Activated CD8-positive, alpha-beta memory T cell treated with anti-CD3 and anti-CD28 coated beads for 48 hours (primary cell): ENCODE results near the gene SEC11C.

Experiments
- DNase-seq, 3 experiments: peaks; one replicate each; pipeline ENCODE4 v3.0.0-alpha.2; 2020; ENCODE audit warnings: low read depth in 2 of 3, low spot score in 2 of 3

Gene SEC11C

GRCh38 chr18:59144483-59144882, 4.8 kb downstream of the SEC11C start:
- DNase-seq = no peak

GRCh38 chr18:59145055-59145454, 5.4 kb downstream of the SEC11C start:
- DNase-seq = no peak

- DNase-seq = no peak
Observed at GRCh38 chr18:59148192-59148591, 8.5 kb downstream of the SEC11C start.

GRCh38 chr18:59149007-59149406, 9.3 kb downstream of the SEC11C start:
- DNase-seq = no peak

GRCh38 chr18:59149416-59149815, 9.7 kb downstream of the SEC11C start:
- DNase-seq = no peak

- DNase-seq = no peak
Observed at GRCh38 chr18:59150236-59150635, 10.6 kb downstream of the SEC11C start.

- no peak for DNase-seq
Observed at GRCh38 chr18:59155153-59155552, 15.5 kb downstream of the SEC11C start.

DNA sequence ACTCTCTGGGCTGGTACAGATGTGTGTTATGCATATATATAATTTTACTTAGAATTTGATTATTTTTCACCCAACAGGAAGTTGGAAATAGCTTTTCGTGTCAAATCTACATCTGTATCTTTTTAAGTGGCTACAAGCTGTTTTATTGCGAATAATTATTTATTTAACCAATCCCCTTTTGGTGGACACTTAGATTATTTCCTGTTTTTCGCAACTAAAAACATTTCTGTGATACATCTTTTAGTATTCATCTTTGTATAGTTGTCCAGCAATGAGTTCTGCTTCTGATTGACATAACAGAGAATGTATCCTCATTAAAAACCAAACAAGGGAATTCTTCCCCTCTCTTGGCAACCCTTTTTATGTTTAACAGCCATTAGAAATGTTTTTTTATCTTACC, 16.6 kb downstream of the SEC11C start:
- no peak for DNase-seq

GRCh38 chr18:59159265-59159664, 19.6 kb downstream of the SEC11C start:
- no peak for DNase-seq

- no peak for DNase-seq
Observed at GRCh38 chr18:59159986-59160385, 20.3 kb downstream of the SEC11C start.

- DNase-seq = no peak
Observed at GRCh38 chr18:59172664-59173249, 33.1 kb downstream of the SEC11C start.

- no peak for DNase-seq
Observed at GRCh38 chr18:59177485-59177884, 37.8 kb downstream of the SEC11C start.

DNA sequence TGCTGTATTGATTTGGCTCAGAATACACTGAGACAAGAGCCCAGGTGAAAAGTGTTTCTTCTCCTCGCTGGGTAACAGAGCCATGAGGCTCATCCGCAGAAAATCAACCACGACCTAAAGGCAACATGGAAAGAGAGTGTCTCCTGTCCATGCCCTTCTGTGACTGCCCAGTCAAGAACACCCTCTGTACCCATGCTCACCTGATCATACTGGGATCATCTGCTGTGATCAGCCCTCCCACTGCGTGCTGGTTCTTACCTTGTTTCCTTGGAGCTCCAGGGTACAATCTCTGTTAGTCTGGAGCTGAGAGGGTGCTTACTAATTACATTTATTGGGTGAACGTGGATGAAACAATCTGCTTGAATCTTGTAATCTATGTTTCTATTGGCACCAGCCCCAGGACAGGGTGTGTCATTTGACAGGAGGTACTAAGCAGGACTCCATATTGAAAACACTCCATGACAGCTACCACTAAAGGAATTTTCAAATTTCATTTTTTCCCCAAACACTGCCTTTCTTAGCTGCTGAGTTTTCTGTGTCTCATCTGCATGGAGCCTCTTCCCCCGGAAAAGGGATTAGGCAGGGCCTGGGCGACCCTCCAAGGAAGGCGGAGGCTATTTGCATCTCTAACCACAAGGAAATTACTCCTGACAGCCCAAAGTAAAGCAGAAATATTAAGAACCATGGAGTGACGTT, 40.6 kb downstream of the SEC11C start:
- no peak for DNase-seq

- DNase-seq = no peak
Observed at GRCh38 chr18:59182673-59183072, 43.0 kb downstream of the SEC11C start.

DNA sequence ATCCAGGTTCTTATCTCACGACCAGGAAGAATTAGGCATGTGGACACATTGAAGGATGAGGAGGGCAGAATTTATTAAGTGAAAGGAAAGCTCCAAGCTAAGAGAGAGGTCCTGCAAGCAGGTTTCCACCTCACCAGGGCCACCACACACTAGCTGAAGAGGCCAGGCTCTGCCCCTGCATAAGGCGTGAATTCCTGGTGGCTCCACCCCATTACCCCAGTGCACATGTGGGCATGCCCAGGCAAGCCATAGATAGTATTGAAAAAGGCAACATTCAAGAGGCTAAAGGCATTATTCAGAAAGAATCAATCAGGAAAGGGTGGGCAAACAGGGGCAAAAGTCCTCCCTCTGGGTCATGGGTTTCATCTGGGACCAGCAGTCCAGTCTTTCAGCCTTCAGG, 49.3 kb downstream of the SEC11C start:
- no peak for DNase-seq

- DNase-seq = no peak
Observed at GRCh38 chr18:59189746-59190145, 50.1 kb downstream of the SEC11C start.

DNA sequence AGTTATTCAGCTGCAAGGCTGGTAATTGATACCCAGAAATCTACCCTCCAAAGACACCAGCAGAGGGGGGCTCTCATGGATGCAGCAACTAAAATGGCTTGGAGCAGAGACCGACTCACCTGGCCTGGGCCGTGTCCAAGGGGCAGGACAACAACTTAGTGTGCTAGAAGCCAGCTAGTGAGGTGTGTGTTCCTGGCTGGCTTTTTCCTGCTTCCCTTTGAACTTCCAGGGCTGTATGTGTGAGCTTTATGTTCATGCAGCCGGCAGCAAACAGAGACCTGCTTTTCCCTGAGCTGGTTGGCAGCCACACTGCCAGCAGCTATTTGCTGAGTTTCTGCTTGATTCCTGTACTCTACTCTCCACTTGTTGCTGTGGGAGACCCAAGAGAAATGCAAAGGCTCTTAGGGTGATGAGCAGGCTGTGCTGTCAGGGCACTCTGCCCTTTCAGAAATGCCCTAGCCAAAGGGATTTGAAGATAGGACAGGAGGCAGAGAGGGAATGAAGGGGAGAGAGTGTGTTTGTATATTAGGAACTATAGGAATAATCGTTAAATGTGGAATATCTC, 56.6 kb downstream of the SEC11C start:
- no peak for DNase-seq

DNA sequence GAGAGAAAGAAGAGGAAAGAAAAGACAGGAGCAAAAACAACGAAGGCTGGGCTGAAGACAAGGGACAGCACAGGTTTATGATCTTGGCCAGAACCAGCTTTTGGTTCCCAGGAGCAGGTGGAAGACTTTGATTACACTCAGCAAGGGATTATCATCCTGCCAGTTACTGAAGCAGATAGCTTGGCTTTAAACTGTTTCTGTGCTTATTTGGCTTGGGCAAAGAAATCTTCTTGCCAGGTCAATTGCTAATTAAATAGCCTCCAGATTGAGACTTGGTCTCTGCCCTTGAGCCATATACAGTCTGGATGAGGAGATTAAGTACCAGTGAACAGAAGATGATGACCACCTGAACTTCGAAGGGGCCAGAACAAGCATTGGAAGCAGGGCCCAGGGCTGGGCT, 58.0 kb downstream of the SEC11C start:
- DNase-seq = no peak

- no peak for DNase-seq
Observed at GRCh38 chr18:59198215-59198614, 58.5 kb downstream of the SEC11C start.

GRCh38 chr18:59200787-59201186, 61.1 kb downstream of the SEC11C start:
- no peak for DNase-seq

DNA sequence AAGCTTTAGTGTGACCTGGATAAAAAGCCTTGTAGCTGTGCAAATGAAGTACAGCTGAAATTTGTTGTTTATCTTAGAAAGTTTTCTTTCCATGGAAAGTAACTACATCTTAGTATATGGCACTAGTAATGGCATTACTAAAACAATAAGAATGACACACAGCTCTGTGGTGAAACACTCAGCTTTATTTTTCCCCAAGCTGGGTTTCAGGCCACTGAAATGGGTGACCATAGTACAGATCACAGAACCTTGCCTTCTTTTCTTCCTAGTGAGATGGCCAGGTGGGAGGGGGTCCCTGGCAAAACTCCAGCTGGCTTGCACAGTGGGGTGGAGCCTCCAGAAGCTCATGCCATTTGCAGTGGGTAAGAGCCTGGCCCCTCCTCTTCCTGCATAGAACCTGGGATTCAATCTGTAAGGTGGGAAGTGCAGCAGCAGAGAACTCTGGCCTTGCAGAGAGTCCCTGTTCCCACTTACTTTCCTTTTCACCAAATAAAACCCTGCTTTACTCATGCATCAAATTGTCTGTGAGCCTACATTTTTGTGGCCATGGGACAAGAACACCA, 62.7 kb downstream of the SEC11C start:
- no peak for DNase-seq

- DNase-seq = no peak
Observed at GRCh38 chr18:59207506-59207905, 67.8 kb downstream of the SEC11C start.
